GM18517 (cell line): Measurements from ENCODE around the gene CATSPERE.
"Not testable (repeated sequence)": the region's sequence is repeated elsewhere in the genome, so short reads cannot be mapped to it uniquely, and the experiment has no call there.

Experiments
- ATAC-seq: cut with Tn5 transposase; IDR thresholded peaks from one replicate; pipeline ENCODE4 v1.9.1; 2021; ENCODE audit warnings: mild to moderate bottlenecking, moderate library complexity; ENCODE audit not compliant: unreplicated experiment

Gene CATSPERE

GRCh38 chr1:244448279-244449036 lies 12.6 kb upstream of the CATSPERE start:
- ATAC-seq, result no peak

- no peak for ATAC-seq
These were observed 11.1 kb upstream of the CATSPERE start for GRCh38 chr1:244449936-244450508.

DNA sequence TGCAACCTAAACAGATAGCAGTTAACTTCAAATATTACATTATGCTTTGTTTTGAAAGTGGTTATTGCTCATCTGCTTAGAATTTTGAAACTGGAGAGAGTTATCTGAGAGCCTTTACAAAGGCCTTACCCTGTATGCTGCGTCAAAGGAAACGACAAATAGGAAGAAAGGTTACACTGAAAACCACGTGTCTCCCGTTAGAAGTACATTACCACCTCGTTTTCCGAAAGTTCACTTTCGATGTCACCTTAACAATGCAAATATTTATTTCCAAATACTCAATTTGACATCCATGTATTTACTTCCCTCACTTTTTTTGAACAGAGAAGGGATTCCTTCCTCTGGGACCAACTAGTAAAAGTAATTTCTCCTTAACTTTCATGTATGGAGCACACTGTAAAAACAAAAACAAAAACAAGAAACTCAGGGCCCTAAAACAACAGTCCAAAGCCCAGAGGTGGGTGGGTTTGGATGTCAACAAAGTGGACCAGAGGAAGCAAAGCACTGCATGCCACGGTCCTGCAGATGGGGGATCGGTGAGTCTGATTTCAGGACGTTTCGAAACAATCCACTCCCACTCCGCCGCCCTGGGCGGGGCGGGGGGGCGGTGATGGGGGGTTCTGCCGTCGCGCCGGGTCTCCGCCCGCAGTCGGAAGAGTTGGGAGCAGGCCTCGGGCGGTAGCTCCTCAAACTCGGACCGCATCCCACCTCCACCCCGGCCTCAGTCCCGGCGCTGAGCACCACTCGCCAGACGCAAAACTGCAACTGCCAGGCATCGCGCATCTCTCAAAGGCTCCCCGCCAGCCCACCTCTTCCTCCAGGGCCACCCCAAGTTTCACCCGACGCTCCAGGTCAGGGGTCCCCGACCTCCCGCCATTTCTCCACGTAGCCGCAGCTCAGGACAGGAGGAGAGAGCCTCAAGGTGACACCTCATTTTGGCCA lies 10.2 kb upstream of the CATSPERE start:
- peak; percentile 29 for ATAC-seq

DNA sequence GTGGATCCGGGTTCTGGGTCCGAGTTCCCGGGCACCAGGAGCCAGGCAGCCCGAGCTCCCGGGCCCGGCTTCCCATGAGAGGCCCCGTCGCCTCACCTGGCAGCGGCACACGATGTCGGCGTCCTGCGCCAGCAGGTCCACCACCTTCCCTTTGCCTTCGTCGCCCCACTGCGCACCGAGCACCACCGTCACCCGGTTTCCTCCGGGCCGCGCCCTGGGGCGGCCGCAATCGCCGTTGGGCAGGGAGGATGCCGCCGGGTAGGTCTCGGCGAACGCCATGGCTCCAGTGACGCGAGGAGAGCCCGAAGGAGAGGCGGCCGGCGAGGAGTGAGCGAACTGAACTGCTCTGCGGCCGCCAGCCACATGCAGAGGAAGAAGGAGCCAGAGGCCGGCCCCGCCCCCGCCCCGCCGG lies 9.5 kb upstream of the CATSPERE start, which contains the start of gene ADSS2:
ADSS2 (minus strand) TSS at position 371 of the 412 bp plus-strand sequence; CDS start at position 279, 92 bp downstream.
- no peak for ATAC-seq

- ATAC-seq, result peak; percentile 88
These were observed 8.9 kb upstream of the CATSPERE start for GRCh38 chr1:244451951-244452795.

DNA sequence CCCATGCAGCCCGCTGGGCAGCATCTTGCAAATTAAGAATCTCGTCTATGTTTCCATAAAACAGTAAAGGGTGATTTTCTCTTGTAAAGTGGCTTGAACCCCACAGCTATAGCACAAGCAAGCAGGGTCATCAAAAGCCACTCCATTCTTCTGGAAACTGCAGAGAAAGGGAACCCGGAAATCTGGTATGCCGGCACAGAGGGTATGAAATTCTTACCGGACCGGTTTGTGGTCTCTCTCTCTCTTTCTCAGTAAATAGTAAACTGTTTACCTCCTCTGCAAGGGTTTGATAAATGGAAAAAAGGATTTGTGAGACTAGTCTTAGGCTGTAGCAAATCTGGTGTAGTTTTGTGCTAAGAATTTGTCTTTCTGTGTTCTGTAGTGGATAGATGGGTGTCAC lies 6.7 kb upstream of the CATSPERE start:
- ATAC-seq, result no peak

- ATAC-seq, result no peak
These were observed 4.5 kb upstream of the CATSPERE start for GRCh38 chr1:244456586-244456985.

GRCh38 chr1:244458781-244459180 lies 2.3 kb upstream of the CATSPERE start:
- no peak for ATAC-seq

DNA sequence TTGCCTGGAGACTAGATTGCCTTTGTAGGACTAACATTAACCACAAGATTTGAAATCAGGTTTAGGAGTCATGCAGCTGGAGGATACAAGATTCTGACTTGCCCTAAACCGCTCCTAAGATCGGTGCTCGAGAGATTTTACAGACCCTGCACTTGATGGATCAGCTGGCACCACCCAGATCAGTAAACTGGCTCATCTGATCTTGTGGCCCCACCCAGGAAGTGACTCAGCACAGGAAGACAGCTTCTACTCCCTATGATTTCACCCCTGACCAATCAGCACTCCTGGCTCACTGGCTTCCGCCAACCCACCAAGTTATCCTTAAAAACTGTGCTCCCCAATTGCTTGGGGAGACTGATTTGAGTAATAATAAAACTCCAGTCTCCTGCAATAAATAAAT lies 876 bp upstream of the CATSPERE start:
- no peak for ATAC-seq

GRCh38 chr1:244466724-244467123 lies 5.7 kb downstream of the CATSPERE start:
- no peak for ATAC-seq

DNA sequence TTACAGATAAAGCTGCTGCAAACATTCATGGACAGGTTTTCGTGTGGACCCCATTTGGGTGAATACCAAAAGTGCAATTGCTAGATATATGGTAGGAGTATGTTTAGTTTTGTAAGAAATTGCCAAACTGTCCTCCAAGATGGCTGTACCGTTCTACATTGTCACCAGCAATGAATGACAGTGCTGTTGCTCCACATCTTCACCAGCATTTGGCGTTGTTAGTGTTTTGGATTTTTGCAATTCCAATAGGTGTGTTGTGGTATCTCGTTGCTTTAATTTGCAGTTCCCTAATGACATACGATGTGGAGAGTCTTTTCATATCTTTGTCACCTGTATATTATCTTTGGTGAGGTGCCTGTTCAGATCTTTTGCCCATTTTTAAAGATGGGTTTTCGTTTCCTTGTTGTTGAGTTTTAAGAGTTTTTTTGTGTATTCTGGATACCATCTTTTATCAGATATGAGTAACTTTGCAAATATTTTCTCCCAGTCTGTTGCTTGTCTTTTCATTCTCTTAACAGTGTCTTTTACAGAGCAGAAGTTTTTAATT lies 12.1 kb downstream of the CATSPERE start:
- ATAC-seq, result no peak

- ATAC-seq, result not testable (repeated sequence)
These were observed 23.9 kb downstream of the CATSPERE start for GRCh38 chr1:244484971-244485370.

DNA sequence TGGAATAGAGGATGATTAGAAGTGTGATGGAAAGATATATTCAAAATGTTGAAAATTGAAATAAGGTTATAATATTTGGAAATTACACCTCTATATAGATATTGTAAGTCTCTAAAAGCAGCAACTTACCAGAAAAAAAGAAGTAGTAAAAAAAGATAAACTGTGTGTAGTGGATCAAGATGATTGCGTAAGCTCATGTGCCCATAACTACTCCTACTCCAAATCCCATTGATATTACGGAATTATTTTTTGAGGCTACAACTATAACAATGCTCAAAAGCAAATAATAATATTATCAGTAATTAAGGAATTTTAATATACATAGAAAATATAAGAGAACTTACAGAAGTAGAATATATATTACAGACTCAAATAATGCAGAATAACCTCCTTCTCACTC lies 33.6 kb downstream of the CATSPERE start:
- ATAC-seq, result no peak

DNA sequence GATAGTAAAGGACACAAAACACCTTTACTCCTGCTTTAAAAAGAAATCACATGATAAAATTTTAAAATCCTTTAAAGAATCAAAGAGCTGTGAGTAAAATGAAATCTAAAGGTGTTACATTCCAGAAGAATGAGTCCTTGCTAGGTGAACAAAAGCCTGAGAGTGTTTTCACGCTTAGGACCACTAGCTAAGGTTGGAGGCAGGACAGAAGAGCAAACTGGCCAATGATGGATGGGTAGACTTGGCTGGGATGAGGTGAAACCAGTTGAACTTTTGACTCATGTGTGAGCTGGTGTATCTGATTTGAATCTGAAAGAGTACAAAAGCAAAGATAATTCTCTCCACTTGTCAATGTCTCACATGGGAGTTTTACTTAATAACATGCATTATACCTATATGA lies 35.1 kb downstream of the CATSPERE start:
- no peak for ATAC-seq

GRCh38 chr1:244497805-244498204 lies 36.7 kb downstream of the CATSPERE start:
- no peak for ATAC-seq

DNA sequence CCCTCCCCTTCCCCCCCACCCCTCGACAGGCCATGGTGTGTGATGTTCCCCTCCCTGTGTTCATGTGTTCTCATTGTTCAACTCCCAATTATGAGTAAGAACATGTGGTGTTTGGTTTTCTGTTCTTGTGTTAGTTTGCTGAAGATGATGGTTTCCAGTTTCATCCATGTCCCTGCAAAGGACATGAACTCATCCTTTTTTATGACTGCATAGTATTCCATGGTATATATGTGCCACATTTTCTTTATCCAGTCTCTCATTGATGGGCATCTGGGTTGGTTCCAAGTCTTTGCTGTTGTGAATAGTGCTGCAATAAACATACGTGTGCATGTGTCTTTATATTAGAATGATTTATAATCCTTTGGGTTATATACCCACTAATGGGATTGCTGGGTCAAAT lies 38.4 kb downstream of the CATSPERE start:
- not testable (repeated sequence) for ATAC-seq

DNA sequence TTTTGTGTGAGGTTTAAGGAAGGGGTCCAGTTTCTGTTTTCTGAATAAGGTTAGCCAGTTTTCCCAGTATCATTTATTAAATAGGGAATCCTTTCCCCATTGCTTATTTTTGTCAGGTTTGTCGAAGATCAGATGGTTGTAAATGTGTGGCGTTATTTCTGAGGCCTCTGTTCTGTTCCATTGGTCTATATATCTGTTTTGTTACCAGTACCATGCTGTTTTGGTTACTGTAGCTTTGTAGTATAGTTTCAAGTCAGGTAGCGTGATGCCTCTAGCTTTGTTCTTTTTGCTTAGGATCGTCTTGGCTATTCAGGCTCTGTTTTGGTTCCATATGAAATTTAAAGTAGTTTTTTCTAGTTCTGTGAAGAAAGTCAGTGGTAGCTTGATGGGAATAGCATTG lies 39.4 kb downstream of the CATSPERE start:
- ATAC-seq, result not testable (repeated sequence)

GRCh38 chr1:244502630-244503029 lies 41.6 kb downstream of the CATSPERE start:
- no peak for ATAC-seq

- no peak for ATAC-seq
These were observed 52.4 kb downstream of the CATSPERE start for GRCh38 chr1:244513493-244513892.

DNA sequence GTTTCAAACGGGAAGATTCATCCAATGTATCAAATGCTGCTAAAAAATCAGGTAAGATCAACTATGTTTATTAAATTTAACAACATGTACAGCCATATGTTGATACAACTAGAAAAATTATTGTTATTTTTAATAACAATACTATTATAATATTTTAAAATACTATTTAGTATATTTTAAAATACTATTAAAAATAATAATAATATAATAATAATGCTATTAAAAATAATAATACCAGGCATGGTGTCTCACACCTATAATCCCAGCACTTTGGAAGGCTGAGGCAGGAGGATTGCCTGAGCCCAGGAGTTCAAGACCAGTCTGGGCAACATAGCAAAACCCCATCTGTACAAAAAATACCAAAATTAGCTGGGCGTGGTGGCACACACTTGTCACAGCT lies 54.6 kb downstream of the CATSPERE start:
- no peak for ATAC-seq
